ENCODE data around the gene TRAF6. TPM values are rescaled to one million over a fixed set of nuclear protein-coding genes. Genes with fewer than 3 reads are reported as not detected.

The TRAF6 gene
- total and polyA plus RNA-seq, 7 donors, result 3.6 to 15.5 (median 10.3) TPM

DNA sequence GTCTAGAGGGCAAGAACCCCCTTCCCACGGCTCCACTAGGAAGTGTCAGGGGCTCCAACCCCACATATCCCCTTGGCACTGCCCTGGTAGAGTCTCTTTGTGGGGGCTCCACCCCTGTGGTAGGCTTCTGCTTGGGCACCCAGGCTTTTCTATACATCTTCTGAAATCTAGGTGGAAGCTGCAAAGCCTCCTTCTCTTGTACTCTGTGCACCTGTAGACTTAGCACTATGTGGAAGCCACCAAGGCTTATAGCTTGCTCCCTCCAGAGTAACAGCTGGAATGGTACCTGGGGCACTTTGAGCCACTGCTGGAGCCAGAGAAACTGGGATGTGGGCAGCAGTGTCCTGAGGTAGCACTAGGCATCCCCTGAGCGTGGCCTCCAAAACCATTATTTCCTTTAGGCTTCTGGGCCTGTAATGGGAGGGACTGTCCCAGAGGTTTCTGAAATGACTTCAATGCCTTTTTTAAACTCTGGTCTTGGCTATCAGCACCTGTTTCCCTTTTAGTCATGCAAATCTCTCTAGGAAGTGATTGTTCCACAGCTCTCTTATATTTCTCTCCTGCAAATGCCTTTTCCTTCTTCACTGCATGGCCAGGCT, 68.4 kb downstream of the TRAF6 start:
- H3K36me3 ChIP-seq, result no peaks in the 10 kb centered on the region
- intact Hi-C loops (cut with DNase I), result no loop called here
- H3K4me1 ChIP-seq, result no peaks in the 10 kb centered on the region
- 82 to 96% methylated on average over 2 of the region's 2 CpGs for whole genome bisulfite sequencing, 2 donors
- no peaks in the 10 kb centered on the region for H3K27me3 ChIP-seq
- DNase-seq, result no peak
- TF ChIP-seq, protein P1, sequence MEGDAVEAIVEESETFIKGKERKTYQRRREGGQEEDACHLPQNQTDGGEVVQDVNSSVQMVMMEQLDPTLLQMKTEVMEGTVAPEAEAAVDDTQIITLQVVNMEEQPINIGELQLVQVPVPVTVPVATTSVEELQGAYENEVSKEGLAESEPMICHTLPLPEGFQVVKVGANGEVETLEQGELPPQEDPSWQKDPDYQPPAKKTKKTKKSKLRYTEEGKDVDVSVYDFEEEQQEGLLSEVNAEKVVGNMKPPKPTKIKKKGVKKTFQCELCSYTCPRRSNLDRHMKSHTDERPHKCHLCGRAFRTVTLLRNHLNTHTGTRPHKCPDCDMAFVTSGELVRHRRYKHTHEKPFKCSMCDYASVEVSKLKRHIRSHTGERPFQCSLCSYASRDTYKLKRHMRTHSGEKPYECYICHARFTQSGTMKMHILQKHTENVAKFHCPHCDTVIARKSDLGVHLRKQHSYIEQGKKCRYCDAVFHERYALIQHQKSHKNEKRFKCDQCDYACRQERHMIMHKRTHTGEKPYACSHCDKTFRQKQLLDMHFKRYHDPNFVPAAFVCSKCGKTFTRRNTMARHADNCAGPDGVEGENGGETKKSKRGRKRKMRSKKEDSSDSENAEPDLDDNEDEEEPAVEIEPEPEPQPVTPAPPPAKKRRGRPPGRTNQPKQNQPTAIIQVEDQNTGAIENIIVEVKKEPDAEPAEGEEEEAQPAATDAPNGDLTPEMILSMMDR (IDR thresholded peaks at IDR 0.05), result no peak
- TF ChIP-seq POLR2A (IDR thresholded peaks at IDR 0.05), result no peak
- TF ChIP-seq EP300 (IDR thresholded peaks at IDR 0.05), result no peak
- no peak for TF ChIP-seq POLR2AphosphoS5 (IDR thresholded peaks at IDR 0.05)
- no peaks in the 10 kb centered on the region for H3K9me3 ChIP-seq
- no peak overlapping the region for H3K27ac ChIP-seq
- H3K4me3 ChIP-seq, result no peak overlapping the region

DNA sequence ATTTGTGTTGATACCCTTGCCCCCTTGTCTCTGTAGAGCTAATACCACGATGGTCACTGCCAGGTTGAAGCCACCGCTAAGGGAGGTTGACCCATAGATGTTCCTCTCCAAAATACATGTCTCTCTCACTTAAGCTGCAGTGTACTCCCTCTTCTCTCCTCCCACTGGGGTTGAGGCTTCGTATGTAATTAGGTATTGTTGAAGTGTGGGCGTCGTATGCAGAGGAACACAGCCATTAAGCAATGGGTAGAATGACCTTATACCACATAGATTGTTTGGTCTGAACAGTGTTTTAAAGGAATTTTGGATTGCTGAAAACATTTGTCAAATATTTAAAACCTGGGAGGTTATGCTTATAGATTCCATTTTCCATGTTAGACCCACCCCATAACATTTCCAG, 71.9 kb downstream of the TRAF6 start:
- H3K27ac ChIP-seq, result no peak overlapping the region
- TF ChIP-seq EP300 (IDR thresholded peaks at IDR 0.05) (no peak), POLR2AphosphoS5 (IDR thresholded peaks at IDR 0.05) (no peak), POLR2A (IDR thresholded peaks at IDR 0.05) (no peak)
- TF ChIP-seq, protein P1 (IDR thresholded peaks at IDR 0.05), result no peak
- no peaks in the 10 kb centered on the region for H3K27me3 ChIP-seq
- H3K4me1 ChIP-seq, result no peaks in the 10 kb centered on the region
- WGBS, 2 donors, result 96 to 97% methylated on average over 5 of the region's 5 CpGs
- DNase-seq, result no peak
- intact Hi-C loops (cut with DNase I), result no loop called here
- H3K9me3 ChIP-seq, result no peaks in the 10 kb centered on the region
- no peaks in the 10 kb centered on the region for H3K36me3 ChIP-seq
- no peak overlapping the region for H3K4me3 ChIP-seq

DNA sequence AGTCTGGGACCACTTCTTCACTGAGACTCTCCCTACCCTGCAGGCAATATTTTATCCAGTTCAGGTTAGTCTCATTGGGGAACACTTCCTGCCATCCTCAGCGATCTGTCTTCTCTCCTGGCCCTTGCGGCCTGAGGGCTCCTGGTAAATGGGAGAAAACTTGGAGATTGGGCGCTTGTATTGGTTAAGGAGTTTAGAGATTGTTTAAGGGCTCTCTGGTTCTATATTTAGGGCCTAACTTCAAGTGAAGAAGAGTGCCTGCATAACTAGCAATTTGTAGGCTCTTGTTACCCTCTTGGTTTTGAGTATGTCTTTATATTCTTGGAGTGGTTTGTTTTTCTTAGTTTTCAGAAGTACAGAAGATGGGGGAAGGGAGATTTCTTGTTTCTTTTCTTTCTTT, 72.7 kb downstream of the TRAF6 start:
- no peaks in the 10 kb centered on the region for H3K27me3 ChIP-seq
- no peak overlapping the region for H3K27ac ChIP-seq
- no peaks in the 10 kb centered on the region for H3K36me3 ChIP-seq
- WGBS, 2 donors, result 81 to 96% methylated on average over 3 of the region's 3 CpGs
- no peak for DNase-seq
- intact Hi-C loops (cut with DNase I), result no loop called here
- H3K4me3 ChIP-seq, result no peak overlapping the region
- TF ChIP-seq POLR2AphosphoS5 (IDR thresholded peaks at IDR 0.05) (no peak), EP300 (IDR thresholded peaks at IDR 0.05) (no peak), POLR2A (IDR thresholded peaks at IDR 0.05) (no peak)
- TF ChIP-seq, protein P1 (IDR thresholded peaks at IDR 0.05), result no peak
- no peaks in the 10 kb centered on the region for H3K9me3 ChIP-seq
- no peaks in the 10 kb centered on the region for H3K4me1 ChIP-seq

Small RNA genes within 50 kb of the gene (small RNA-seq; reads per million reads assigned to genes)
- gene AC061999.1, result 0 reads per million in 3 donors

Other genes with a start within 250 kb of the TRAF6 start
- 10 to 100 TPM; 15.5 to 44.6 (median 26.2) TPM for gene COMMD9, start 220.8 kb downstream of the TRAF6 start, total RNA-seq
- 10 to 100 TPM; 30.7 to 40.8 (median 40.2) TPM for gene COMMD9, start 220.8 kb downstream of the TRAF6 start, polyA plus RNA-seq
- 10 to 100 TPM in 1 of 4 donors, 1 to 10 TPM in 3; 3.3 to 11.9 (median 5.1) TPM for gene PRR5L, start 214.0 kb downstream of the TRAF6 start, total RNA-seq
- 100 to 1,000 TPM in 1 of 3 donors, 10 to 100 TPM in 2; 75.7 to 105 (median 99.1) TPM for gene PRR5L, start 214.0 kb downstream of the TRAF6 start, polyA plus RNA-seq
- under 1 TPM; 0.41 to 0.83 (median 0.69) TPM for gene RAG1, start 57.7 kb upstream of the TRAF6 start, total RNA-seq
- gene RAG1, start 57.7 kb upstream of the TRAF6 start, polyA plus RNA-seq, result 1 to 10 TPM in 1 of 3 donors, under 1 TPM in 2; 0.22 to 1.6 (median 0.60) TPM
- 10 to 100 TPM; 38.5 to 77.3 (median 55.3) TPM for gene IFTAP, start 84.2 kb upstream of the TRAF6 start, total RNA-seq
- 10 to 100 TPM; 12.7 to 28.8 (median 19.9) TPM for gene IFTAP, start 84.2 kb upstream of the TRAF6 start, polyA plus RNA-seq
- not detected for gene RAG2, start 88.0 kb upstream of the TRAF6 start, total RNA-seq
- not detected for gene RAG2, start 88.0 kb upstream of the TRAF6 start, polyA plus RNA-seq

Measured in sigmoid colon (tissue), 7 donors.